Spleen (tissue), 7 donors: ENCODE results near the gene CARS1.

ENCODE experiments used
- POLR2AphosphoS5 ChIP-seq, 3 donors: sonication (generic); formaldehyde crosslinking; IDR thresholded peaks; one replicate each; pipeline ENCODE4 v1.5.1; 2017; ENCODE audit warnings: antibody characterized with exemption in 3 of 3
- TF ChIP-seq, protein P1 (sequence below), 11 experiments: fragments of 200-600 bp in 7 of 11; fragments of 450-650 bp in 4 of 11; sonication (generic) in 4 of 11; IDR thresholded peaks in 8 of 11; conservative IDR thresholded peaks in 3 of 11; 1 replicate in 7 of 11; 2 replicates in 4 of 11; pipeline versions ENCODE4 v1.4.0 to v1.8.0; 2016 to 2021; ENCODE audit warnings: antibody characterized with exemption in 11 of 11, inconsistent platforms in 4 of 11, mild to moderate bottlenecking in 1 of 11
- donor health status: DM: no; HTN: no; CAD: no; lungs with moderate emphysema.
- donor health status: DM: no; HTN: no; CAD: no.
- donor health status: DM: no; HTN: no; CAD: no.

DNA sequence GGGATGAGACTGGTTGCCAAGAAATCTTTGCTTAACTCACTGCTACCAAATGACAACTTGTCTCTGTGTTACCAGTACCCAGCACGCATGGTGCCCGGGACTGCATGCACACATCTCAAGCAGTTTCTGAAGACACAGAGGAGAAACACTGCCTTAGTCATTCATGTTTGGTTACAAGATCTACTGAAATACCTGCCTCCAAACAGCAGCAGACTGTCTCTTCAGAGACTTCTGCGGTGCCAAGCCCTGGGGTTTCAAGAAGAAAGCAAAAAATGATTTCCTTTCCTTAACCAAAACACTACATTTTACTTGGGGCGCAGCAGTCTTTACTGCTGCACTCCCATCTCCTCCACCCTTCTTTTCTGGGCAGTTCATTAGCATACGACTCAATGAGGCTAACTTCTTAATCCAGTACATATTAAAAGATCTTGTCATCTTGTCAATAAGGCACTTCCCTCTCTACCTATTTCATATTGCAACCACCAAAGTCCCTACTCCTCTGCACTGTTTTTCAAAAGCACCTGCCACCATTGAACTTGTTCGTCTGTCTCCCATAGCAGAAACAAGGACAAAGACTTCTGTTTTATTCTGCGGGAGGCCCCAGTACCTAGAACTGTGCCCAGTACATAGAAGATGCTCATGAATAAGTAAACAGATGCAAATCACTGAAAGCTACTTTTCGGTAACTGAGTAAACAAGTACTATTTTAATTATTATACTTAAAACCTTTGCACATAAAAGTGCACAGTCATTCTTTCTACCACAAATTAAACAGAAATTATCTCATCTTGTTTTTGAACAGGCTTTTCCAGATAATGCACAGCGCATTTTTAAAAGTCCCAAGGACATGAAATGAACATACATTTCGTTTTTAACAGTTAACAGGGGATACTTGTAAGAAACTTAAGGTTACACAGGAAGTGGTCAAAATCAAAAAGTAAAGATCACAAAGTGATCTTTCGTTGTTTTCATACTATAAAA lies 69.1 kb downstream of the CARS1 start:
- TF ChIP-seq, protein P1, sequence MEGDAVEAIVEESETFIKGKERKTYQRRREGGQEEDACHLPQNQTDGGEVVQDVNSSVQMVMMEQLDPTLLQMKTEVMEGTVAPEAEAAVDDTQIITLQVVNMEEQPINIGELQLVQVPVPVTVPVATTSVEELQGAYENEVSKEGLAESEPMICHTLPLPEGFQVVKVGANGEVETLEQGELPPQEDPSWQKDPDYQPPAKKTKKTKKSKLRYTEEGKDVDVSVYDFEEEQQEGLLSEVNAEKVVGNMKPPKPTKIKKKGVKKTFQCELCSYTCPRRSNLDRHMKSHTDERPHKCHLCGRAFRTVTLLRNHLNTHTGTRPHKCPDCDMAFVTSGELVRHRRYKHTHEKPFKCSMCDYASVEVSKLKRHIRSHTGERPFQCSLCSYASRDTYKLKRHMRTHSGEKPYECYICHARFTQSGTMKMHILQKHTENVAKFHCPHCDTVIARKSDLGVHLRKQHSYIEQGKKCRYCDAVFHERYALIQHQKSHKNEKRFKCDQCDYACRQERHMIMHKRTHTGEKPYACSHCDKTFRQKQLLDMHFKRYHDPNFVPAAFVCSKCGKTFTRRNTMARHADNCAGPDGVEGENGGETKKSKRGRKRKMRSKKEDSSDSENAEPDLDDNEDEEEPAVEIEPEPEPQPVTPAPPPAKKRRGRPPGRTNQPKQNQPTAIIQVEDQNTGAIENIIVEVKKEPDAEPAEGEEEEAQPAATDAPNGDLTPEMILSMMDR (IDR thresholded peaks at IDR 0.05 in 8 of 11, conservative IDR thresholded peaks at IDR 0.05 in 3 of 11): no peak
- no peak for TF ChIP-seq POLR2AphosphoS5 (IDR thresholded peaks at IDR 0.05)
